GM18507 (cell line): Measurements from ENCODE around the gene CPSF7.
"Not testable (repeated sequence)": the region's sequence is repeated elsewhere in the genome, so short reads cannot be mapped to it uniquely, and the experiment has no call there.

Experiments
- DNase-seq: peaks from one replicate; pipeline ENCODE4 v3.0.0; 2011; ENCODE audit warnings: low read depth; ENCODE audit not compliant: insufficient read length; ENCODE audit errors: extremely low spot score
- FAIRE-seq: peaks from 2 replicates; lab custom pipeline; 2011; peaks lifted over from hg19 to GRCh38; lab: Jason Lieb, UNC

The CPSF7 gene

GRCh38 chr11:61446211-61446651 lies 16.5 kb upstream of the CPSF7 start:
- FAIRE-seq (peak; percentile 47), DNase-seq (peak; percentile 46)

GRCh38 chr11:61445516-61445915 lies 15.7 kb upstream of the CPSF7 start:
- DNase-seq: no peak
- FAIRE-seq: no peak

GRCh38 chr11:61442616-61443015 lies 12.8 kb upstream of the CPSF7 start:
- FAIRE-seq (no peak), DNase-seq (no peak)

GRCh38 chr11:61439615-61440014 lies 9.8 kb upstream of the CPSF7 start:
- FAIRE-seq: no peak
- no peak for DNase-seq

- FAIRE-seq (no peak), DNase-seq (no peak)
These were observed 7.7 kb upstream of the CPSF7 start for GRCh38 chr11:61437496-61437895.

GRCh38 chr11:61430839-61431238 lies 1.1 kb upstream of the CPSF7 start:
- not testable (repeated sequence) for FAIRE-seq, DNase-seq

- peak; percentile 51 for DNase-seq
- FAIRE-seq: no peak
These were observed 457 bp downstream of the CPSF7 start for GRCh38 chr11:61429346-61429690.

- no peak for FAIRE-seq
- DNase-seq: no peak
These were observed 4.2 kb downstream of the CPSF7 start for GRCh38 chr11:61425367-61426131.

GRCh38 chr11:61422226-61422625 lies 7.5 kb downstream of the CPSF7 start:
- DNase-seq (no peak), FAIRE-seq (no peak)

- DNase-seq: no peak
- no peak for FAIRE-seq
These were observed 11.6 kb downstream of the CPSF7 start for GRCh38 chr11:61418136-61418535.

GRCh38 chr11:61417670-61418069 lies 12.1 kb downstream of the CPSF7 start:
- DNase-seq (no peak), FAIRE-seq (no peak)

GRCh38 chr11:61416941-61417340 lies 12.8 kb downstream of the CPSF7 start:
- FAIRE-seq: no peak
- DNase-seq: no peak

GRCh38 chr11:61415381-61415780 lies 14.4 kb downstream of the CPSF7 start:
- FAIRE-seq (no peak), DNase-seq (no peak)

- FAIRE-seq (no peak), DNase-seq (no peak)
These were observed 15.2 kb downstream of the CPSF7 start for GRCh38 chr11:61414547-61414946.

- FAIRE-seq (no peak), DNase-seq (no peak)
These were observed 16.3 kb downstream of the CPSF7 start for GRCh38 chr11:61413496-61413895.

- DNase-seq (no peak), FAIRE-seq (no peak)
These were observed 18.2 kb downstream of the CPSF7 start for GRCh38 chr11:61411589-61411988.

GRCh38 chr11:61406991-61407728 lies 22.6 kb downstream of the CPSF7 start:
- DNase-seq: no peak
- no peak for FAIRE-seq

- FAIRE-seq: no peak
- DNase-seq: no peak
These were observed 23.7 kb downstream of the CPSF7 start for GRCh38 chr11:61406067-61406466.

- DNase-seq (no peak), FAIRE-seq (no peak)
These were observed 25.1 kb downstream of the CPSF7 start for GRCh38 chr11:61404641-61405040.

- no peak for FAIRE-seq
- no peak for DNase-seq
These were observed 25.7 kb downstream of the CPSF7 start for GRCh38 chr11:61404103-61404502.

- no peak for DNase-seq
- no peak for FAIRE-seq
These were observed 26.1 kb downstream of the CPSF7 start for GRCh38 chr11:61403658-61404057.
